Smooth muscle cell (in vitro differentiated cells): ENCODE measurements around the gene IFT122. TPM values are rescaled to one million over a fixed set of nuclear protein-coding genes. Genes with fewer than 3 reads are reported as not detected.

Experiments used
- DNase-seq: peaks from one replicate; lab custom pipeline; 2025; ENCODE audit not compliant: unreplicated experiment; lab: John Stamatoyannopoulos, UW
- H2AFZ ChIP-seq: fragments of 200-600 bp; sonication (generic); 2 replicates; pipeline ENCODE4 v1.6.0; 2016; ENCODE audit warnings: antibody characterized with exemption, low read depth, mild to moderate bottlenecking
- H3F3A ChIP-seq: fragments of 200-600 bp; sonication (generic); 2 replicates; pipeline ENCODE4 v1.6.0; 2017; ENCODE audit warnings: antibody characterized with exemption, low read depth
- H3K27ac ChIP-seq: fragments of 200-600 bp; sonication (generic); 2 replicates; pipeline ENCODE4 v1.5.1; 2016; ENCODE audit warnings: low read depth, mild to moderate bottlenecking
- H3K27me3 ChIP-seq: fragments of 200-600 bp; sonication (generic); 2 replicates; pipeline ENCODE4 v1.6.1; 2016; ENCODE audit warnings: low read depth, mild to moderate bottlenecking
- H3K36me3 ChIP-seq: fragments of 200-600 bp; sonication (generic); 2 replicates; pipeline ENCODE4 v1.5.1; 2016; ENCODE audit warnings: low read depth
- H3K4me1 ChIP-seq: fragments of 200-600 bp; sonication (generic); 2 replicates; pipeline ENCODE4 v1.5.1; 2016; ENCODE audit warnings: low read depth
- H3K4me2 ChIP-seq: fragments of 200-600 bp; sonication (generic); 2 replicates; pipeline ENCODE4 v1.6.0; 2016; ENCODE audit warnings: mild to moderate bottlenecking
- H3K4me3 ChIP-seq: fragments of 200-600 bp; sonication (generic); 2 replicates; pipeline ENCODE4 v1.5.1; 2016; ENCODE audit warnings: mild to moderate bottlenecking
- H3K79me2 ChIP-seq: fragments of 200-600 bp; sonication (generic); 2 replicates; pipeline ENCODE4 v1.6.0; 2016; ENCODE audit warnings: low read depth, mild to moderate bottlenecking
- H3K9ac ChIP-seq: fragments of 200-600 bp; sonication (generic); 2 replicates; pipeline ENCODE4 v1.6.0; 2016; ENCODE audit warnings: low read depth
- H3K9me3 ChIP-seq: fragments of 200-600 bp; sonication (generic); replicated peaks from 2 replicates; pipeline ENCODE4 v1.5.1; 2016; ENCODE audit warnings: low read depth
- H4K20me1 ChIP-seq: fragments of 200-600 bp; sonication (generic); 2 replicates; pipeline ENCODE4 v1.6.0; 2016; ENCODE audit warnings: low read depth
- CTCF ChIP-seq: fragments of 200-600 bp; sonication (generic); IDR thresholded peaks from 2 replicates; pipeline ENCODE4 v1.5.1; 2017; ENCODE audit warnings: borderline replicate concordance, mild to moderate bottlenecking, antibody characterized with exemption; ENCODE audit not compliant: insufficient read depth, poor library complexity, severe bottlenecking
- WGBS: methylation state at CpG from one replicate; pipeline ENCODE4 v1.1.7; 2016; ENCODE audit warnings: low lambda C conversion rate; 5-methylcytosine and 5-hydroxymethylcytosine counted together
- polyA plus RNA-seq: library from polyadenylated mRNA; unstranded; fragments of >200 nt; fragmentation: Nextera tagmentation; extraction: Ambion mirVana; gene quantifications from 2 replicates; pipeline ENCODE4 v1.2.1, GENCODE V29; 2016
- total RNA-seq: library from RNA; depleted of rRNA; stranded (reverse); fragments of >200 nt; gene quantifications from 2 replicates; pipeline ENCODE4 v1.2.3, GENCODE V29; 2014

IFT122 gene
- total and polyA plus RNA-seq, 2 experiments from 2014 or later, result 13.4 to 17.4 TPM

- H2AFZ ChIP-seq, result no peak overlapping the region
- no peak overlapping the region for H3K9ac ChIP-seq
- H3K9me3 ChIP-seq, result no peaks in the 10 kb centered on the region
- no peaks in the 10 kb centered on the region for H3K36me3 ChIP-seq
- 96% methylated on average over 5 of the region's 5 CpGs for WGBS
- no peak for DNase-seq
- no peak overlapping the region for H3K4me3 ChIP-seq
- TF ChIP-seq CTCF, result no peak
- H3K27me3 ChIP-seq, result no peaks in the 10 kb centered on the region
- H3K4me1 ChIP-seq, result peaks cover 6% of the 10 kb centered on the region
- no peak overlapping the region for H3K27ac ChIP-seq
- no peak overlapping the region for H3K4me2 ChIP-seq
- H3F3A ChIP-seq, result peaks cover 2% of the 10 kb centered on the region
- H4K20me1 ChIP-seq, result no peaks in the 10 kb centered on the region
- H3K79me2 ChIP-seq, result no peaks in the 10 kb centered on the region
Measured at GRCh38 chr3:129504471-129505100, 64.6 kb downstream of the IFT122 start.

GRCh38 chr3:129505341-129505740 is 65.3 kb downstream of the IFT122 start:
- no peaks in the 10 kb centered on the region for H3K36me3 ChIP-seq
- peaks cover 2% of the 10 kb centered on the region for H3F3A ChIP-seq
- H3K79me2 ChIP-seq, result no peaks in the 10 kb centered on the region
- no peak for TF ChIP-seq CTCF
- WGBS, result 94% methylated on average over 6 of the region's 6 CpGs
- no peak overlapping the region for H2AFZ ChIP-seq
- H3K27ac ChIP-seq, result no peak overlapping the region
- H3K27me3 ChIP-seq, result no peaks in the 10 kb centered on the region
- H4K20me1 ChIP-seq, result no peaks in the 10 kb centered on the region
- H3K4me1 ChIP-seq, result peaks cover 6% of the 10 kb centered on the region
- no peaks in the 10 kb centered on the region for H3K9me3 ChIP-seq
- DNase-seq, result no peak
- H3K4me2 ChIP-seq, result no peak overlapping the region
- H3K9ac ChIP-seq, result no peak overlapping the region
- no peak overlapping the region for H3K4me3 ChIP-seq

GRCh38 chr3:129506231-129506742 is 66.3 kb downstream of the IFT122 start:
- Histone ChIP-seq H3K4me2 (no peak overlapping the region), H3K27ac (no peak overlapping the region), H4K20me1 (no peaks in the 10 kb centered on the region), H3K9me3 (no peaks in the 10 kb centered on the region), H3K9ac (no peak overlapping the region), H3K4me3 (no peak overlapping the region), H3K4me1 (peaks cover 6% of the 10 kb centered on the region), H2AFZ (no peak overlapping the region), H3F3A (peaks cover 2% of the 10 kb centered on the region), H3K79me2 (no peaks in the 10 kb centered on the region), H3K27me3 (no peaks in the 10 kb centered on the region), H3K36me3 (no peaks in the 10 kb centered on the region)
- TF ChIP-seq CTCF, result no peak
- no peak for DNase-seq
- WGBS, result 98% methylated on average over 9 of the region's 9 CpGs
